Measurements from ENCODE around the gene TRABD.

The TRABD gene

DNA sequence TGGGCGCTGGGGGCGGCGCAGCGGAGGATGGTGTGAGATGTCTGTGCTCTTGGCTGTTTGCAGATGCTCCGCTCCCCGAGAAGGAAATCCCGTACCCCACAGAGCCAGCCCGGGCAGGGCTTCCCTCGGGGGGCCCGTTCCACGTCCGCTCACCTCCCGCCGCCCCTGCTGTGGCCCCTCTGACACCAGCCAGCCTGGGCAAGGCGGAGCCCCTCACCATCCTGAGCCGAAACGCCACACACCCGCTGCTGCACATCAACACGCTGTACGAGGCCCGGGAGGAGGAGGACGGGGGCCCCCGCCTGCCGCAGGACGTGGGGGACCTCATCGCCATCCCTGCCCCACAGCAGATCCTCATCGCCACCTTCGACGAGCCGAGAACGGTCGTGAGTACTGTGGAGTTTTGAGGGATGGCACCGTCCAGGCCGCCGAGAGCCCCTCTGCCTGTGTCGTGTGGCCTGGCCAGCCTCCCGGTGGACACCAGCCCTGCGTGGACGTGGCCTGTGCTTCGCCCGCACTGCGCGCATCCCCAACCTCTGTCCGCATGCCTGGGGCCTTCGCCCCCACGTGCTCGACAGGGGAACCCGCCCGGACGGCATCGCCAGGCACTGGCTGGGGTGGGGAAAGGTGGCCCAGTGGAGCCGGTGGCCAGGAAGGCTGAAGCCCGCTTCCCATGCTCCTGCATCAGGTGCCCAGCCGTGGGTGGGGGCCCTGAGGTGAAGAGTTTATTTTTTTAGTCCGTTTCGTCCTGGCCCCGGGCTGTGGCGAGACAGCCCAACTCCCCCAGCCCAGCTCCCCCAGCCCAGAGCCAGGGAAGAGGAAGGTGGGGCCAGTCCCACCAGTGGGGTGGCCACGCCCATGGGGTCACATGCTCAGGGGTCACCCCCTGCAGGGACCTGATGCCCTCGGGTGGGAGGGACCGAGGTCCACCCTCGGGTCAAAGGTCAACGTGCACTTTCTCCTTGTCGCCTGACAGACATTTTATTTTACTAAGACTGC is 6.5 kb upstream of the TRABD start:
- ChIA-PET POLR2A (no interaction called here), CTCF (no interaction called here)
- DNase-seq (ENCODE audit: extremely low spot score), result no peak
- TF ChIP-seq CTBP1 (IDR thresholded peaks at IDR 0.05; ENCODE audit: borderline replicate concordance) (no peak), LEF1 (IDR thresholded peaks at IDR 0.05; ENCODE audit: borderline replicate concordance) (no peak)

DNA sequence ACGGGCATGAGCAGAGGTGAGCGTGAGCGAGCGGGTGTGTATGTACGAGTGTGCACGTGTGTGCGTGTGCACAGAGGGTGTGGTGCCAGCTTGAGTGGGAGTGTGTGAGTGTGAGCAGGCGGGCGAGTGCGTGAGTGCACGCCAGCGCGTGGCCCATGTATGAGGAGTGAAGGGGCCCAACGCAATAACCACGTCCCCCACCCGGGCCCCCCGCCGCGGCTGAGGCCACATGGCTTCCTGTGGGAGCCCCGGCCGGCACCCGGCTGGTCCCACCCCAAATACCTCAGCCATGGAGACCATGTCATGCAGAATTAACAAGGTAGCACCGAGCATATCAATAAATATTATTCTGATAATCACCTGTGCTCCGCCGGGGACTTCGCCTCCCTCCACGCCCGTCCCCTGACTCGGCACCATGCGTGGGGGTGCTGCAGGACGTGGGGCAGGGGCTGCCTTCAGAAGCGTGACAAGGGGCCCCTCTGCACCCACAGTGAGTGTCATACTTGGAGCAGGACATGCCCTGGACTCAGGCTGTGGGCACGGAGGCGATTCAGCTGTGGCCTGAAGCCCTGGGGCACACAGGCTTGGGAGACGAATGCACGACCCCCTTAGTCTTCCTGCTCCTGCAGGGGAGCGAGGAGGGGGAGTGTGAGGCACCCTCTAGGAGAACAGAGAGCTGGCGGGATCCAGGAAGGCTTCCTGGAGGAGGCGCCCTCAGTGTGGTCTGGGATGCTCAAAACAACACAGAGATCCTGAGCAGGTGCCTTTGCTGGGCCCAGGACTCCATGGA is 5.6 kb upstream of the TRABD start:
- no peak for TF ChIP-seq TARDBP (IDR thresholded peaks at IDR 0.05)
- TF ChIP-seq CTBP1 (IDR thresholded peaks at IDR 0.05; ENCODE audit: borderline replicate concordance), result no peak
- TF ChIP-seq NFRKB (IDR thresholded peaks at IDR 0.05), result no peak
- TF ChIP-seq, protein P1, sequence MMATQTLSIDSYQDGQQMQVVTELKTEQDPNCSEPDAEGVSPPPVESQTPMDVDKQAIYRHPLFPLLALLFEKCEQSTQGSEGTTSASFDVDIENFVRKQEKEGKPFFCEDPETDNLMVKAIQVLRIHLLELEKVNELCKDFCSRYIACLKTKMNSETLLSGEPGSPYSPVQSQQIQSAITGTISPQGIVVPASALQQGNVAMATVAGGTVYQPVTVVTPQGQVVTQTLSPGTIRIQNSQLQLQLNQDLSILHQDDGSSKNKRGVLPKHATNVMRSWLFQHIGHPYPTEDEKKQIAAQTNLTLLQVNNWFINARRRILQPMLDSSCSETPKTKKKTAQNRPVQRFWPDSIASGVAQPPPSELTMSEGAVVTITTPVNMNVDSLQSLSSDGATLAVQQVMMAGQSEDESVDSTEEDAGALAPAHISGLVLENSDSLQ (IDR thresholded peaks at IDR 0.05), result no peak
- TF ChIP-seq ELF4 (IDR thresholded peaks at IDR 0.05), result no peak
- TF ChIP-seq FOXM1 (IDR thresholded peaks at IDR 0.05; ENCODE audit: borderline replicate concordance), result no peak
- TF ChIP-seq ARNT (IDR thresholded peaks at IDR 0.05), result no peak
- TF ChIP-seq FOXK2 (IDR thresholded peaks at IDR 0.05), result no peak
- no peak for TF ChIP-seq HDGF (IDR thresholded peaks at IDR 0.05; ENCODE audit: borderline replicate concordance)
- no peak for TF ChIP-seq FOXA1 (IDR thresholded peaks at IDR 0.05)
- DNase-seq (ENCODE audit: extremely low spot score), result no peak
- ChIA-PET CTCF (no interaction called here), POLR2A (no interaction called here)

DNA sequence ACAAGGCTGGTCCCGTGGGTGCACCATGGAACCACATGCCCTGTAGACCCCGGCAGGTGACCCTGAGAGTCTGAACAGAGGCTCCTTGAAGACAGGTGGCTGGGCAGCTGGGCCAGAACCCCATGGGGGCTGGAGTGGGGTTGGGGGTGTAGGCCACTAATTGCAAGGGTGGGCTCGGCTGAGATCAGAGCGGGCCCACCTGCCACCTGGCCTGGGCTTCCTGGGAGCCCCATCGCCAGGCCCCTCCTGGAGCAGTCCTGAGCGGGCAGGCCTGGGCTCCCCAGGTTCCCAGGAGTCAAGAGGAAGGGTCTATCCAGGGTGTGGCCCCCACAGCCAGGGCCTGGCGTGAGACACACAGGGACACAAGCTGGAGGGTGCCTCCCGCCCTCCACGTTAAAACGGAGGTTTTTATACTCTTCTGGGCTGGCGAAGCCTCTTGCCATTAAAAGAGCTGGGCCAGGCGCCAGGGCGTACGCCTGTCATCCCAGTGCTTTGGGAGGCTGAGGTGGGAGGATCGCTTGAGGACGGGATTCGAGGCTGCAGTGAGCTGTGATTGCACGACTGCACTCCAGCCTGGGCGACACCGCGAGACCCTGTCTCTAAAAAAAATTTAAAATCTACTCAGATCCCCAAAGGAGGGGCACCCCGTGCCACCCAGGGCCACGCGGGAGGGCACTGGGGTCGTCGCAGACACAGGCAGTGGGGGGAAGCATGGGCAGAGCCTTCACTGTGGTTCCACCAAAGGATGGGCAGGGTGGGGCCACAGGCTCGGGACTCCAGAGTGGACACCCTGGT is 4.8 kb upstream of the TRABD start:
- TF ChIP-seq FOXM1 (IDR thresholded peaks at IDR 0.05; ENCODE audit: borderline replicate concordance) (no peak), L3MBTL2 (conservative IDR thresholded peaks at IDR 0.05) (no peak)
- POLR2A ChIA-PET, result no interaction called here
- DNase-seq (ENCODE audit: extremely low spot score), result no peak
- CTCF ChIA-PET, result no interaction called here

DNA sequence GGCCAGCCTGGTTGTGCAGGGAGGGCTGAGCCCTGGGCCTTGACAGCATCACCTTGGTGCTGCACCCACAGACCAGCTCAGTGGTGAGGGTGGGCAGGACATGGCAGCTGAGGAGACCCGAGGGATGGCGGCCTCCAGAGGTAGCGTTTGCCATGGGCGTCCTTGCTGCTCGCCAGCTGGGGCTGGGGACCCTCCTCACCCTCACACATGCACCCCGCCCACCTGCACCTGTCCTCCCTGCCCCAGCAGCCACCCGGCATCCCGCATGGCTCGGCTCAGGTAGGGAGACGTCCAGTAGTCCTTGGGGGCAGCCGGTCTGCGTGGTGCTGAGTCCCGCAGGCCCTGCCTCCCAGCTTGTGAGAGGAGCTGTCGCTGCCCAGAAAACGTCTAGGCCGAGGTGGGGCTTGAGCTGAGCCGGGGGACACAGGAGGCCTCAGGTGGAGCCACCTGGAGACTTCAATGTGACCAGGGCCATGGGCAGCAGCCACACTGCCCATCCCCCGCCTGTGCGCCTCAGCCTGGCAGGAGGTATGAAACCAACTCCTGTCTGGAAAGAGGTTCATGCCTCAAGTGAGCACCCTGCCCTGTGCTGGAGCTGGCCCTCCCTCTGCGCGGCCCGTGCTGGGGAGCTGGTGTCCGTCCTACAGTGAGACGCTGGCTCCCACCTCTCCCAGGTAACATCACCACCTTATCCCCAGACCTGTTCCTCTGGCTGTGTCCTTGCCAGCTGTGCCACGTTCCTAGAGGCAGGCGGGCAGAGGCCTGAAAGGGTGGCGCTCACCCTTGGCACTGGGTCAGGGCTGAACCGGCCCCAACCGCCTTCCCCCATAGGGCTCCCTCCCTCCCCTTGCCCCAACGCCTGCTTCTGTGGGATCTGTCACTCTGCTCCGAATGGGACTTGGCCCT is 3.3 kb upstream of the TRABD start:
- DNase-seq (ENCODE audit: extremely low spot score), result no peak
- no peak for TF ChIP-seq BHLHE40 (IDR thresholded peaks at IDR 0.05; ENCODE audit: borderline replicate concordance)
- TF ChIP-seq HDGF (IDR thresholded peaks at IDR 0.05; ENCODE audit: borderline replicate concordance), result no peak
- TF ChIP-seq ARNT (IDR thresholded peaks at IDR 0.05), result no peak
- no peak for TF ChIP-seq LEF1 (IDR thresholded peaks at IDR 0.05; ENCODE audit: borderline replicate concordance)
- no peak for TF ChIP-seq TARDBP (IDR thresholded peaks at IDR 0.05)
- no peak for TF ChIP-seq ZNF384 (IDR thresholded peaks at IDR 0.05)
- TF ChIP-seq ELF4 (IDR thresholded peaks at IDR 0.05), result no peak
- TF ChIP-seq FOXK2 (IDR thresholded peaks at IDR 0.05), result no peak
- TF ChIP-seq, protein P1 (IDR thresholded peaks at IDR 0.05), result no peak
- TF ChIP-seq SUZ12 (IDR thresholded peaks at IDR 0.05), result no peak
- TF ChIP-seq CTBP1 (IDR thresholded peaks at IDR 0.05; ENCODE audit: borderline replicate concordance), result no peak
- TF ChIP-seq NFRKB (IDR thresholded peaks at IDR 0.05), result no peak
- no peak for TF ChIP-seq SP1 (IDR thresholded peaks at IDR 0.05)
- no peak for TF ChIP-seq L3MBTL2 (conservative IDR thresholded peaks at IDR 0.05)
- TF ChIP-seq FOXM1 (IDR thresholded peaks at IDR 0.05; ENCODE audit: borderline replicate concordance), result no peak
- no peak for TF ChIP-seq FOXA1 (IDR thresholded peaks at IDR 0.05)
- ChIA-PET POLR2A (interaction anchor here (1.3 kb wide), 1 partner anchor 11 kb away, joined by 4 read pairs; the partner anchor contains the start of gene PANX2), CTCF (no interaction called here)

DNA sequence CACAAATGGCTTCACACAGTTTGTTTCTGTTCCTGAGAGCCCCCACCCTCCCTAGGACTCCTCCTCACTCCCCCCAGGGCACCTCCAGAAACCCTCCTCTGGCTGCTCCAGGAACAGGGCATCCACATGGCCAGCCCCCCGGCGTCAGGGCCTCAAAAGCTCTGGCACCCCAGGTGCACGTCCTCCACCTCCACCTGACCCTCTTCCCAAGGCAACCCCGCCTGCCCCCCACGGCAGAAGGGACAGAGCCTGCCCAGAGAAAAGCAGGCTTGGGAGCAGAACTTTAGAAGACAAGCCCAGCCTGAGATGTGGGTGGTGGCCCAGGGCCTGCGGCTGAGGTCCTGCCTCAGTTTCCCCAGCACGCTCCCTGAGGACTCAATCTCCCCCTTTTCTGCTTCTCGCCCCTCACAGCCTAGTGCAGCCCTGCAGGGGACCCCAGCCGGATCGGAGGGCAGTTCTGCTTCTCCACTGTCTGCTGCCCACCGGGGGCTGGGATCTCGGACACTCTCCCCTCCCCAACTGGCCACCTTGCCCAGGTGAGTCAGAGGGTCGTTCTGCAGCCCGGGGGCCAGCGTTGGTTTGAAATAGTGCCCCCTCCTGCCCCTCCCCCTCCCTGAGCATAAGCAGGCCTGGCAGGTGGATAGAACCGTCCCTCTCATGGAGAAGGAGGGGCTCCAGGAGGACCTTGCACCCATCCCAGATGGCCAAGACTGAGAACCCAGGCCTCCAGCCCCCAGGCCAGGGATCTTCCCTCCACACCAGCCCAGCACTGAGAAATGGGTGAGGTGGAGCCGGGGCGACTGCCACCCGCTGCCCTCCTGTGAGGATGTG is 2.4 kb upstream of the TRABD start:
- no peak for TF ChIP-seq TARDBP (IDR thresholded peaks at IDR 0.05)
- TF ChIP-seq, protein P1 (IDR thresholded peaks at IDR 0.05), result no peak
- TF ChIP-seq SP1 (IDR thresholded peaks at IDR 0.05), result no peak
- TF ChIP-seq L3MBTL2 (conservative IDR thresholded peaks at IDR 0.05), result no peak
- no peak for TF ChIP-seq FOXK2 (IDR thresholded peaks at IDR 0.05)
- no peak for TF ChIP-seq SUZ12 (IDR thresholded peaks at IDR 0.05)
- TF ChIP-seq FOXA1 (IDR thresholded peaks at IDR 0.05), result no peak
- no peak for TF ChIP-seq LEF1 (IDR thresholded peaks at IDR 0.05; ENCODE audit: borderline replicate concordance)
- TF ChIP-seq CTBP1 (IDR thresholded peaks at IDR 0.05; ENCODE audit: borderline replicate concordance), result no peak
- TF ChIP-seq ELF4 (IDR thresholded peaks at IDR 0.05), result no peak
- TF ChIP-seq FOXM1 (IDR thresholded peaks at IDR 0.05; ENCODE audit: borderline replicate concordance), result no peak
- no peak for TF ChIP-seq ARNT (IDR thresholded peaks at IDR 0.05)
- TF ChIP-seq HDGF (IDR thresholded peaks at IDR 0.05; ENCODE audit: borderline replicate concordance), result no peak
- ChIA-PET CTCF (no interaction called here), POLR2A (interaction anchor here (1.2 kb wide), 1 partner anchor 12 kb away, joined by 4 read pairs; the partner anchor contains the start of gene PANX2)
- no peak for DNase-seq (ENCODE audit: extremely low spot score)
